Loucy (cell line): ENCODE data around the gene GLRA1.

Source experiments
- H2AFZ ChIP-seq: fragments of 200-600 bp; sonication (generic); 2 replicates; pipeline ENCODE4 v1.6.0; 2016; ENCODE audit warnings: antibody characterized with exemption, mild to moderate bottlenecking, low read length, moderate library complexity
- H3F3A ChIP-seq: fragments of 200-600 bp; 2 replicates; pipeline ENCODE4 v1.6.0; 2016; ENCODE audit warnings: antibody characterized with exemption, low read depth, mild to moderate bottlenecking
- H3K27me3 ChIP-seq: fragments of 200-600 bp; sonication (generic); 2 replicates; pipeline ENCODE4 v1.6.1; 2014; ENCODE audit warnings: low read length, mild to moderate bottlenecking; ENCODE audit not compliant: insufficient read depth, poor library complexity, severe bottlenecking
- H3K36me3 ChIP-seq: fragments of 200-600 bp; sonication (generic); 2 replicates; pipeline ENCODE4 v1.6.1; 2016; ENCODE audit warnings: low read length; ENCODE audit not compliant: insufficient read depth
- H3K4me1 ChIP-seq: fragments of 200-600 bp; sonication (generic); 2 replicates; pipeline ENCODE4 v1.5.1; 2014; ENCODE audit warnings: low read length, mild to moderate bottlenecking; ENCODE audit not compliant: insufficient read depth, poor library complexity, severe bottlenecking
- H3K4me2 ChIP-seq: fragments of 200-600 bp; sonication (generic); 2 replicates; pipeline ENCODE4 v1.6.0; 2014; ENCODE audit warnings: antibody characterized with exemption, low read length, low read depth, mild to moderate bottlenecking; ENCODE audit not compliant: poor library complexity, severe bottlenecking
- H3K4me3 ChIP-seq: fragments of 200-600 bp; sonication (generic); 2 replicates; pipeline ENCODE4 v1.5.1; 2014; ENCODE audit warnings: low read length, mild to moderate bottlenecking, mixed read lengths; ENCODE audit not compliant: poor library complexity, severe bottlenecking
- H3K79me2 ChIP-seq: fragments of 200-600 bp; sonication (generic); 2 replicates; pipeline ENCODE4 v1.6.1; 2014; ENCODE audit warnings: low read length; ENCODE audit not compliant: insufficient read depth
- H3K9ac ChIP-seq: fragments of 200-600 bp; sonication (generic); 2 replicates; pipeline ENCODE4 v1.6.0; 2014; ENCODE audit warnings: mild to moderate bottlenecking, low read depth, low read length, moderate library complexity; ENCODE audit not compliant: poor library complexity, severe bottlenecking
- H3K9me2 ChIP-seq: fragments of 200-600 bp; sonication (generic); replicated peaks from 2 replicates; pipeline ENCODE4 v1.6.1; 2016; ENCODE audit warnings: low read depth, low read length, mixed read lengths
- H3K9me3 ChIP-seq: fragments of 200-600 bp; sonication (generic); 2 replicates; pipeline ENCODE4 v1.6.1; 2014; ENCODE audit warnings: mild to moderate bottlenecking, antibody characterized with exemption, low read length, low read depth; ENCODE audit not compliant: insufficient read depth
- H4K20me1 ChIP-seq: fragments of 200-600 bp; sonication (generic); 2 replicates; pipeline ENCODE4 v1.6.0; 2014; ENCODE audit warnings: antibody characterized with exemption, low read length, mild to moderate bottlenecking; ENCODE audit not compliant: insufficient read depth, poor library complexity, severe bottlenecking
- CTCF ChIP-seq: fragments of 200-600 bp; sonication (generic); conservative IDR thresholded peaks from 2 replicates; pipeline ENCODE4 v1.5.1; 2014; ENCODE audit warnings: mild to moderate bottlenecking, antibody characterized with exemption, low read length
- EZH2phosphoT487 ChIP-seq: fragments of 200-600 bp; IDR thresholded peaks from 2 replicates; pipeline ENCODE4 v1.6.1; 2018; ENCODE audit warnings: antibody characterized with exemption, mild to moderate bottlenecking, moderate library complexity, borderline replicate concordance

The GLRA1 gene

DNA sequence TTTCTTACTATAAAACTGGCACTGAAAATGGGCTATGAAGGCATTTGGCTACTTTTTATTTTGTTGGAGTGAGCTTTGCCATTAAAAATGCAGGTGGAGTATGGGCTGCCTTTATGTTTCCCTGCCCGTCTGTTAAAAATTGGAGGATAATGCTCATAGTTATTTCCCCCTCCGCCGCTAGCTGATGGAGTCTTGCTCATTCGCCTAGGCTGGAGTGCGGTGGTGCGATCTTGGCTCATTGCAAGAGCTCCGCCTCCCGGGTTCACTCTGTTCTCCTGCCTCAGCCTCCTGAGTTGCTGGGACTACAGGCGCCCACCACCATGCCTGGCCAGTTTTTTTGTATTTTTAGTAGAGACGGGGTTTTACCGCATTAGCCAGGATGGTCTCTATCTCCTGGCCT is 144.3 kb downstream of the GLRA1 start:
- no peaks in the 10 kb centered on the region for H3K9me3 ChIP-seq
- peaks cover 66% of the 10 kb centered on the region for H3K4me1 ChIP-seq
- H3K9ac ChIP-seq = no peak overlapping the region
- peaks cover 98% of the 10 kb centered on the region for H4K20me1 ChIP-seq
- no peaks in the 10 kb centered on the region for H3K27me3 ChIP-seq
- no peak overlapping the region for H2AFZ ChIP-seq
- peaks cover 16% of the 10 kb centered on the region; the same call in 1 of the 2 replicates for H3K36me3 ChIP-seq
- H3K9me2 ChIP-seq = no peaks in the 10 kb centered on the region
- no peaks in the 10 kb centered on the region for H3F3A ChIP-seq
- peak overlapping the region; percentile 56 for H3K4me3 ChIP-seq
- peaks cover 100% of the 10 kb centered on the region for H3K79me2 ChIP-seq
- H3K4me2 ChIP-seq = peak overlapping the region; percentile 44
- TF ChIP-seq CTCF (no peak), EZH2phosphoT487 (no peak)

- peak overlapping the region; percentile 83 for H3K4me2 ChIP-seq
- peak overlapping the region; percentile 29 for H3K9ac ChIP-seq
- no peaks in the 10 kb centered on the region for H3K9me3 ChIP-seq
- H3K36me3 ChIP-seq = peaks cover 16% of the 10 kb centered on the region; the same call in 1 of the 2 replicates
- peaks cover 100% of the 10 kb centered on the region for H3K79me2 ChIP-seq
- no peak for TF ChIP-seq CTCF
- H3K4me3 ChIP-seq = peak overlapping the region; percentile 56
- no peaks in the 10 kb centered on the region for H3K27me3 ChIP-seq
- no peak overlapping the region for H2AFZ ChIP-seq
- H3F3A ChIP-seq = no peaks in the 10 kb centered on the region
- no peaks in the 10 kb centered on the region for H3K9me2 ChIP-seq
- peaks cover 70% of the 10 kb centered on the region for H3K4me1 ChIP-seq
- peaks cover 98% of the 10 kb centered on the region for H4K20me1 ChIP-seq
These were observed 145.0 kb downstream of the GLRA1 start for GRCh38 chr5:151779531-151780125.

DNA sequence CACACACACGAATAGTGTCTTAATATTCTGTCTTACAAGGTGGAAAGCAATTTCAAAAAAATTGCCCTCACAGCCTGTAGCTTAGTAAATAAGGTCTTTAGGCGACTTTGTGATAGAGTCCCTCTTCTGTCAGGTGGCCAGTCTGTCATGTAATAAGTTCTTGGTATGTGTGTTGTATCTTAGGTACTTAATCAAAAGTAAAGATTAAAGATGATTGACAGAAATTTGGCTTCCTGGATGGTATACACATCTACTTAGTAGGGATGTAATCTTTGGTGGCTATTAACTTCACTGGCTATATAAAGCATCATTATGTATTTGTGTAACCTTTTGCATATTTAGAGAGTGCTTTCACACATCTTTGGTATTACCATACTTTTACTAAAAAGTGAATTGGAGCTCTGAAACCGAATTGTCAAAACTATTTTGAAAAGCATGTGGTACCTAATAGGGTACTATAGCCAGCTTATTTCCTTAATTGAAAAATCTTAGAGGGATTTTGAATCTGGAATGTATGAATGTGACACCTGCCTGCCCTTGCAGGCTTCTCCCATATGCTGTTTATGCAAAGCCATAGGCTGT is 149.5 kb downstream of the GLRA1 start:
- H4K20me1 ChIP-seq = peaks cover 80% of the 10 kb centered on the region
- TF ChIP-seq EZH2phosphoT487 (no peak), CTCF (no peak)

More for the DNA sequence above, 149.5 kb downstream of the GLRA1 start:
- H3K4me2 ChIP-seq = peak overlapping the region; percentile 83
- H3K4me1 ChIP-seq = peaks cover 64% of the 10 kb centered on the region
- H3K9me3 ChIP-seq = no peaks in the 10 kb centered on the region
- peaks cover 16% of the 10 kb centered on the region; the same call in 1 of the 2 replicates for H3K36me3 ChIP-seq
- H3F3A ChIP-seq = no peaks in the 10 kb centered on the region
- H3K9me2 ChIP-seq = no peaks in the 10 kb centered on the region
- peaks cover 7% of the 10 kb centered on the region for H3K27me3 ChIP-seq
- peak overlapping the region; percentile 96 for H3K9ac ChIP-seq
- H3K79me2 ChIP-seq = peaks cover 82% of the 10 kb centered on the region
- no peak overlapping the region for H2AFZ ChIP-seq
- peak overlapping the region; percentile 92 for H3K4me3 ChIP-seq
